Transverse colon (tissue), 4 donors: ENCODE results near the gene SNX6. TPM values are rescaled to one million over a fixed set of nuclear protein-coding genes. Genes with fewer than 3 reads are reported as not detected.
"Not testable (repeated sequence)": the region's sequence is repeated elsewhere in the genome, so short reads cannot be mapped to it uniquely, and the experiment has no call there.

Experiments used
- DNase-seq: peaks from one replicate; pipeline ENCODE4 v3.0.0-alpha.2; 2019
- H3K27ac ChIP-seq, 4 donors: fragments of 200-600 bp; sonication (generic); 2 replicates each; pipeline ENCODE4 v1.5.1; 2016 to 2018; ENCODE audit warnings: inconsistent platforms in 4 of 4
- H3K27me3 ChIP-seq: fragments of 200-600 bp; sonication (generic); 2 replicates; pipeline ENCODE4 v1.5.1; 2017; ENCODE audit warnings: inconsistent platforms
- H3K36me3 ChIP-seq, 4 donors: fragments of 200-600 bp; sonication (generic); 2 replicates each; pipeline ENCODE4 v1.5.1; 2017 to 2019; ENCODE audit warnings: inconsistent platforms in 4 of 4
- H3K4me1 ChIP-seq, 4 donors: fragments of 200-600 bp; sonication (generic); 2 replicates each; pipeline ENCODE4 v1.5.1; 2017 to 2020; ENCODE audit warnings: inconsistent platforms in 4 of 4
- H3K4me3 ChIP-seq, 4 donors: fragments of 200-600 bp; sonication (generic); 1 replicate in 1 of 4; 2 replicates in 3 of 4; pipeline versions ENCODE4 v1.5.1 to v1.6.1; 2017 to 2019; ENCODE audit warnings: inconsistent platforms in 4 of 4
- H3K9me3 ChIP-seq, 2 donors: fragments of 200-600 bp; sonication (generic); 2 replicates each; pipeline ENCODE4 v1.5.1; 2017 to 2019; ENCODE audit warnings: inconsistent platforms in 2 of 2
- CTCF ChIP-seq, 5 experiments: fragments of 200-600 bp in 3 of 5; fragments of 450-650 bp in 2 of 5; sonication (generic) in 3 of 5; IDR thresholded peaks; 1 replicate in 2 of 5; 2 replicates in 3 of 5; pipeline ENCODE4 v1.5.1; 2016 to 2017; ENCODE audit warnings: antibody characterized with exemption in 5 of 5, inconsistent platforms in 3 of 5, mild to moderate bottlenecking in 2 of 5, moderate library complexity in 1 of 5
- EP300 ChIP-seq: sonication (generic); formaldehyde crosslinking; IDR thresholded peaks from one replicate; pipeline ENCODE4 v1.6.1; 2017; ENCODE audit warnings: antibody characterized with exemption, low read depth
- POLR2A ChIP-seq: fragments of 450-650 bp; IDR thresholded peaks from one replicate; pipeline ENCODE4 v1.6.1; 2016; ENCODE audit warnings: antibody characterized with exemption, mild to moderate bottlenecking, moderate library complexity
- POLR2AphosphoS5 ChIP-seq, 3 donors: sonication (generic); formaldehyde crosslinking; IDR thresholded peaks; one replicate each; pipeline ENCODE4 v1.6.1; 2016; ENCODE audit warnings: antibody characterized with exemption in 3 of 3
- WGBS, 2 donors: methylation state at CpG; one replicate each; pipeline ENCODE4 v1.1.5; 2018; ENCODE audit warnings: low coverage in 1 of 2; 5-methylcytosine and 5-hydroxymethylcytosine counted together
- in situ Hi-C, 4 donors: fragments of 200-750 bp; cut with MboI; loops; one replicate each; pipeline versions ENCODE4 v1.15.0 to v1.15.1; 2017; ENCODE audit warnings: low sequenced_read_pairs in 3 of 4, low pct_ligation_motif_present in 1 of 4, low pct_unique_long_range_greater_than_20kb in 1 of 4
- intact Hi-C: fragments of 100-400 bp; cut with DNase I; formaldehyde crosslinking; loops from one replicate; pipeline ENCODE4 v1.15.1; 2023; ENCODE audit warnings: low total_unique reads
- total RNA-seq, 4 donors: library from RNA; depleted of rRNA; stranded (reverse); fragments of >200 nt; gene quantifications; one replicate each; pipeline ENCODE4 v1.1.0, GENCODE V29; 2016

SNX6 gene
- total RNA-seq, 4 donors from 2014 or later: 45.6 to 157 (median 118) TPM

- H3K4me3 ChIP-seq: no peak overlapping the region
- DNase-seq: no peak
- no peak overlapping the region for H3K27ac ChIP-seq
- intact Hi-C loops (no loop called here), in situ Hi-C loops (no loop called here)
- TF ChIP-seq POLR2AphosphoS5 (IDR thresholded peaks at IDR 0.05) (no peak), EP300 (no peak), CTCF (IDR thresholded peaks at IDR 0.05) (no peak), POLR2A (no peak)
- H3K9me3 ChIP-seq: no peaks in the 10 kb centered on the region
- no peaks in the 10 kb centered on the region for H3K4me1 ChIP-seq
- no peaks in the 10 kb centered on the region for H3K36me3 ChIP-seq
- 92 to 100% methylated on average over 3 of the region's 3 CpGs for WGBS, 2 donors
- H3K27me3 ChIP-seq: no peaks in the 10 kb centered on the region
These were observed 12.6 kb upstream of the SNX6 start for GRCh38 chr14:34642595-34642994.

GRCh38 chr14:34640826-34641225, 10.9 kb upstream of the SNX6 start:
- intact Hi-C loops: no loop called here
- Histone ChIP-seq H3K4me3 (no peak overlapping the region), H3K4me1 (no peaks in the 10 kb centered on the region), H3K27me3 (no peaks in the 10 kb centered on the region), H3K27ac (no peak overlapping the region), H3K36me3 (no peaks in the 10 kb centered on the region), H3K9me3 (no peaks in the 10 kb centered on the region)
- in situ Hi-C loops: no loop called here
- DNase-seq: no peak
- WGBS, 2 donors: 91 to 100% methylated on average over 1 of the region's 1 CpG
- TF ChIP-seq POLR2AphosphoS5 (IDR thresholded peaks at IDR 0.05) (no peak), EP300 (no peak), POLR2A (no peak), CTCF (IDR thresholded peaks at IDR 0.05) (no peak)

- H3K4me3 ChIP-seq, H3K36me3 ChIP-seq, DNase-seq, H3K4me1 ChIP-seq, H3K9me3 ChIP-seq, H3K27ac ChIP-seq, in situ Hi-C loops, H3K27me3 ChIP-seq, intact Hi-C loops: not testable (repeated sequence)
- 72 to 87% methylated on average over 3 to 9 of the region's 9 CpGs for WGBS, 2 donors
These were observed 4.4 kb upstream of the SNX6 start for GRCh38 chr14:34634360-34634771.

GRCh38 chr14:34633742-34634141, 3.8 kb upstream of the SNX6 start:
- DNase-seq: no peak
- H3K4me3 ChIP-seq: no peak overlapping the region
- peaks cover 3 to 10% (median 6%) of the 10 kb centered on the region in 4 donors for H3K4me1 ChIP-seq
- H3K36me3 ChIP-seq: no peaks in the 10 kb centered on the region
- in situ Hi-C loops: no loop called here
- no peak overlapping the region for H3K27ac ChIP-seq
- no peaks in the 10 kb centered on the region for H3K9me3 ChIP-seq
- TF ChIP-seq EP300: no peak
- TF ChIP-seq POLR2AphosphoS5 (IDR thresholded peaks at IDR 0.05): no peak
- TF ChIP-seq CTCF (IDR thresholded peaks at IDR 0.05): no peak
- no peak for TF ChIP-seq POLR2A
- WGBS, 2 donors: 64 to 67% methylated on average over 1 of the region's 1 CpG
- no peaks in the 10 kb centered on the region for H3K27me3 ChIP-seq
- intact Hi-C loops: no loop called here

GRCh38 chr14:34632411-34632978, 2.5 kb upstream of the SNX6 start:
- Histone ChIP-seq H3K4me3 (no peak overlapping the region), H3K27me3 (no peaks in the 10 kb centered on the region), H3K9me3 (no peaks in the 10 kb centered on the region), H3K36me3 (no peaks in the 10 kb centered on the region), H3K27ac (no peak overlapping the region), H3K4me1 (peaks cover 3 to 23% (median 11%) of the 10 kb centered on the region in 4 donors)
- DNase-seq: no peak
- intact Hi-C loops: no loop called here
- in situ Hi-C loops: no loop called here
- 67 to 89% methylated on average over 2 to 5 of the region's 5 CpGs for WGBS, 2 donors
- TF ChIP-seq POLR2A (no peak), EP300 (no peak), CTCF (IDR thresholded peaks at IDR 0.05) (no peak)
